HG02610 (cell line): Measurements from ENCODE around the gene NOL8.

Experiments used
- ATAC-seq: cut with Tn5 transposase; IDR thresholded peaks from one replicate; pipeline ENCODE4 v1.9.1; 2021; ENCODE audit warnings: mild to moderate bottlenecking, moderate library complexity; ENCODE audit not compliant: unreplicated experiment

Gene NOL8

DNA sequence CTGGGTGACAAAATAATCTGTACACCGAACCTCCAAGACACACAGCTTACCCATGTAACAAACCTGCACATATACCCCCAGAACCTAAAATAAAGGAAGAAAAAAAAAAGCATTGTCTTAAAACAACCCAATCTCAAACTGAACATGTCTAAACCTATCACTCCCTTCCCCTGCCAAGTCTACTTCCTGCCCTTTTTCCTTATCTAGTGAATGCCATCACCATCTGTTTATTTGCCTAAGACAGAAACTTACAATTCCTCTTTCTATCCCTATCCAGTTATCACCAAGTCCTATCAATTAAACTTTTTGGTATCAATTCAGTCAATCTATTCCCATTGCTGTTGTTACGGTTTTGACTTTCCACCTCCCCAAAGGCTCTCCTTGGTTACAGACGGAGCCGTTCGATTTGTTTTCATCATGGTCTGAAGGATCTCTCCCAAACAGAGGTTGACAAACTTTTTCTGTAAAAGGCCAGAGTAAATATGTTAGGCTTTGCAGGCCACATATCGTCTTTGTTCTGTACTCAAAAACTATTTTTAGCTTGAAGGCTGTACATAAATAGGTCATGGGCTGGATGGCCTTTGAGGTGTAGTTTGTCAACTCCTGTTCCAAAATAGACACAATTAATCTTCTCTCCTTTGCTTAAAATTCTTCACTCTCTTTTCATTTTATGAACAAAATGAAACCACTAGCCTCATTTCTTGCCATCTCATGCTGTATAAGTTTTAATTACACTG is 12.1 kb downstream of the NOL8 start:
- no peak for ATAC-seq

- no peak for ATAC-seq
Measured at GRCh38 chr9:92310562-92310961, 14.6 kb downstream of the NOL8 start.

GRCh38 chr9:92308893-92309292 is 16.3 kb downstream of the NOL8 start:
- ATAC-seq = no peak

GRCh38 chr9:92300936-92301335 is 24.2 kb downstream of the NOL8 start:
- ATAC-seq = no peak

- ATAC-seq = no peak
Measured at GRCh38 chr9:92299116-92299515, 26.0 kb downstream of the NOL8 start.

DNA sequence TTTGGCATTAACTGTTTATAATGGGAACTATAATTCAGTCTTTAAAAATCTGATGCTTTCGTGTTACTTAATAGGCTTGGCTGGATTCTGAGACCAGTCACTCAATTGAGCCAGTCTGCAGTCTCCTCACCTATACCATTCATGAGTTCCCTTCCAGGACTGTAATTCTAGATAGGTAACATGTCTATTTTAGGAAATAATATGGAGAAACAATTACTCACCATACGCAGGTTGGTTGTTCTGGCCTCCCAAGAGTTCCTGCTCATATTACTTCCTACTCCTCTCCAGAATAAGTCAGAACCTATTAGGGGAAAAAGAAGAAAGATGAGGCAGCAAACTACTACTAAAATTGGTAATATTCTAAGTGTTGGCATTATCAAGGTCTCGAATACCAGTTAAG is 27.1 kb downstream of the NOL8 start:
- no peak for ATAC-seq

GRCh38 chr9:92297611-92298010 is 27.5 kb downstream of the NOL8 start:
- ATAC-seq = no peak

DNA sequence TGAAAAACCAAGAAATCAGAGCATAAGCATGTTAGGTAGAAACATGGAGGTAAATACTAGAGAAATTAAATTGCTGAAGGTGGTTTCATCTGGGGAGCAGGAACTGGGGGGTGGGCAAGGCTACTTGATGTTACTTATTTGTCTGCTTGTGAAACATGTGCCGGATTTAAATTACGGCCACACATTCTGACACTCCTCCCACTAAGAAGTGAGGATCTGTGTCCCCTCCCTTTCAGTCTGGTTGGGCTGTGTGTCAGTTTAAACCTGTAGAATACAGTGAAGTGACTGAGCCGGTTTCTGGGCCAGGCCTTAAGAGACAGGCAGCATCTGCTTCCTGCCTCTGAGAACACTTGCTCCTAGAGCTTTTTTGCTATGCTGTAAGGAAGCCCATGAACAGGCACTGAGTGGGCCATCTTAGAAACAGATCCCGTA is 29.3 kb downstream of the NOL8 start:
- ATAC-seq = no peak

GRCh38 chr9:92295240-92295790 is 29.8 kb downstream of the NOL8 start:
- ATAC-seq = no peak

DNA sequence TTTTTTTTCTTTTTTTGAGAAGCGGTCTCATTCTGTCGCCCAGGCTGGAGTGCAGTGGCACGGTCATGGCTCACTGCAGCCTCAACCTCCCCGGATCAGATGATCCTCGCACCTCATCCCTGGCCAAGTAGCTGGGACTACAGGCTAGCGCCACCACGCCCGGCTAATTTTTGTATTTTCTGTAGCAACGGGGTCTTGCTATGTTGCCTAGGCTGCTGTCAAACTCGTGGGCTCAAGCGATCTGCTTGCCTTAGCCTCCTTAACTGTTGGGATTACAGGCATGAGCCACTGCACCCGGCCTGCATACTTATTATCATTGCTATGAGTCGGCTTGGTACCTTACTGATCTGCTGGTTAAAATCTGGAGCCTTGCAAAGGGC is 30.9 kb downstream of the NOL8 start:
- ATAC-seq = no peak

GRCh38 chr9:92293452-92294296 is 31.5 kb downstream of the NOL8 start, which contains the start of gene IARS1:
IARS1 (minus strand) TSS chr9:92293697; CDS start chr9:92289419, 4,278 bp downstream.
- ATAC-seq = peak; percentile 94

DNA sequence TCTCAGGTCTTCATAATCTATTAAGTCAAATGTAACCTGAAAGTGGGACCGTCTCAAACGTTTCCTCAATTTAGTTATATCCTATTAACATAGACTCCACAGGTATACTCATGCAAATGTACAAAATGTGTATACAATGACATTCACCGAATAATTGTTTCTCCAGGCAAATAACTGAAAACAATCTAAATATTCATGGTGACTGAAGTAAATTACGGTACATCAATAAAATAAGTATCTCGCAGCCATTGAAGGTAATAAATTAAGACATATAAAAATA is 32.1 kb downstream of the NOL8 start:
- ATAC-seq = no peak

DNA sequence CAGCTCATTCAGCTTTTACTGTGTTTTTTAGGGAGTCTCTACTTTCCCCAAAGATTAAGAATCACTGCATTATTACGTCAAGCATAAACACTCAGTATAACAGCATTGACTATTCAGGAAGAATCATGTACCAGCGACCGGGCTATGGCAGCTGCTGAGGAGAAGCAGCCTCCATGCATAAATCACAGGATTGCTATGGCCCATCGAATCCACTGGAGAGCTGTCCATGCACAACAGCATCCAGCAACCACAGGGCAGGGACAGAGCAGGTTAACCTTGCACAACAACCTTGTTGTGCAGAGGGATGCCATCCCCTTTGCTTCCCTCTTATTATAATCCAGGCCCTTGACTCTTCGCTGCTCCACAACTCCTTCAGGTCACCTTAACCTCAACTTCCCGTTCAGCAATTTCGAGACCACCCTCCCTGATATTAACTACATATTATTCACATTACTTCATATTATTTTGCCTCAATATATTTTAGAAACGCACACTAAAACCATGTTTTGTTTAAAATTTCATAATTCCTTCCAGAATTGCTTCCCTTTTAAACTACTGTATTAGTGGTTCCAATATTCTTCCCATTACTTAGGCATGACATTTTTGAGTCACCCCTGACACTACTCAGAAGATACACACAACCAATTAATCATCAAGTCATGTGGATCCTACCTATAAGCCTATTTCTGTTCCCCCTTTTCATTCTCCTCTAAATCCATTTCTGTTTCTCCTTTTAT is 32.6 kb downstream of the NOL8 start:
- ATAC-seq = no peak

- no peak for ATAC-seq
Measured at GRCh38 chr9:92291577-92291976, 33.6 kb downstream of the NOL8 start.

GRCh38 chr9:92290785-92291429 is 34.2 kb downstream of the NOL8 start:
- no peak for ATAC-seq

- ATAC-seq = no peak
Measured at GRCh38 chr9:92289708-92290390, 35.3 kb downstream of the NOL8 start.

DNA sequence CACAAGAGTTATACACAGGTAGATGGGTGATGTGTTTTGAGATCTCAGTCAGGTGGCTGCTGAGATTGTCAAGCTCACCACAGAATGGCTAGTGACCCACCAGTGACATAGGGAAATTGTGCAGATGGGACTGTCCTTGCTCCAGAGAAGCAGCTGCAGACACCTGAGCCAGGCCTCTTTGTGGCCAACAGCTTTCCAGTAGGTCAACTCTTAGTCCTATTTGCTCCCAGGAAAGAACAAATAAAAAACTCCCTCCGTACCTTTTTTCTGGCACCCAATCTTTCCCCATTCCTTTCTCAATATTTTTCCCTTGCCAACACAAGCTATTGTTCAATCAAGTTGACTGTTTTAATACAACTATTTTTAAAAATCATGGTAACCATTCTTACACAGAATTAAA is 45.8 kb downstream of the NOL8 start:
- no peak for ATAC-seq

GRCh38 chr9:92278110-92278509 is 47.0 kb downstream of the NOL8 start:
- no peak for ATAC-seq

- no peak for ATAC-seq
Measured at GRCh38 chr9:92276331-92277032, 48.7 kb downstream of the NOL8 start.

DNA sequence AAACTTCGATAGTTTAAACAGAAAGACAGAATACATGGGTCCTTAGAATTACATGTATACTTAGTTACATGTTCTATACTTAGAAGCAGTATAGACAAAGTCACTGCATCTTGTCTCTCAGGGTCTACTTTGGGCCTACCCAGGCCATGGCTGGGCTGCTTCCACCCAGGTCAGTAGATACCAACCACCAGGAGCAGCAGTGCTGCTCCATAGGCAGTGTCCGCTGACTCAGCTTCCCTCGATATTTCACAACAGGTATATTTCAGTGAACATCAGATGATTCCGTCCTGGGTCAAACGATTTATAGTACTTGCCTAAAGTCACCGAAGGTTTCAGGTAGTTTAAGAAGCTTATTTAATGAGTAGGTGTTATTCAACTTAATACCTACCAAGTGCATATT is 49.6 kb downstream of the NOL8 start:
- no peak for ATAC-seq
